HUES6 (cell line): ENCODE results near the gene ZNF714.

Source experiments
- H3K27ac ChIP-seq: 2 replicates; pipeline ENCODE4 v1.7.0; 2013; ENCODE audit warnings: low read depth, mild to moderate bottlenecking, low read length, inconsistent platforms
- H3K27me3 ChIP-seq: 2 replicates; pipeline ENCODE4 v1.6.1; 2013; ENCODE audit warnings: low read length; ENCODE audit not compliant: control insufficient read depth, insufficient read depth
- H3K36me3 ChIP-seq: 2 replicates; pipeline ENCODE4 v1.6.1; 2013; ENCODE audit warnings: low read length; ENCODE audit not compliant: control insufficient read depth, insufficient read depth
- H3K4me1 ChIP-seq: 2 replicates; pipeline ENCODE4 v1.6.1; 2013; ENCODE audit warnings: low read length; ENCODE audit not compliant: control insufficient read depth, insufficient read depth
- H3K4me3 ChIP-seq: 2 replicates; pipeline ENCODE4 v1.5.1; 2013; ENCODE audit warnings: low read depth, low read length
- H3K9ac ChIP-seq: one replicate; pipeline ENCODE4 v1.6.1; 2013; ENCODE audit warnings: mild to moderate bottlenecking, low read length
- H3K9me3 ChIP-seq: 2 replicates; pipeline ENCODE4 v1.6.1; 2013; ENCODE audit warnings: low read depth, low read length; ENCODE audit not compliant: control insufficient read depth, insufficient read depth

Gene ZNF714

DNA sequence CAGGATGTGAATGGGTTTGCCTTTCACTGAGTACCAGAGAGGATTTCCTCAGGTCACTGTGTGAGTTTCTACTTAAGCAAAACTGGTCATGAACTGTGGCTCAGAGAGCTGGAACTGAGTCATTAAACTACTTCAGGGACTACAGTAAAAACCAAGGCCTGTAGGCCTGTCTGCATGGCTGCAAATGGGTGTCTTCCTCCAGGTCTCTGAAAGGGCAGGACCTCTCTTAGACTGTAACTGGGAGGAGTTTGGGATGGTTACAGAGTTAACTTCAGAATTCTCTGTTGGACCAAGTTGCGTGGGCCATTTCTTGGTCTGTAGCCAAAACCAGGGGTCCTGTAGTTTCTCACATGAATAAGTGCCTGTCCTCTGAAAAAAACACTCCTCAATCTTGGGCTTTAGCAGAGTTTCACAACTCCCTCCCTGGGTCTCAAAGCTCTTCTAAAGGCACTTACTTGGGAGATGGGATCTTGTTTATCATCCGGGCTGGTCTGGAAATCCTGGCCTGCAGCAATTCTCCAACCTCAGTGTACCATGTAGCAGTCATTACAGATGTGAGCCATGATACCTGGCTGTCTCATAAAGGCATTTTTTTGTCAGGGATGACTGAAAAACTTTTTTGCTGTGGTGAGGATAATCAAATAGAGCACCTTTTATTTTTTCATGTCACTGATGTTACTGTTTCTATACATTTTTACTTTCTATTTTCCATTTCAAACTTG lies 19.7 kb downstream of the ZNF714 start:
- H3K4me1 ChIP-seq, result no peaks in the 10 kb centered on the region
- H3K4me3 ChIP-seq, result no peak overlapping the region
- no peak overlapping the region for H3K9ac ChIP-seq
- H3K36me3 ChIP-seq, result peaks cover 61% of the 10 kb centered on the region
- no peaks in the 10 kb centered on the region for H3K9me3 ChIP-seq
- H3K27me3 ChIP-seq, result no peaks in the 10 kb centered on the region
- H3K27ac ChIP-seq, result no peak overlapping the region

- H3K4me3 ChIP-seq, result no peak overlapping the region
- no peaks in the 10 kb centered on the region for H3K27me3 ChIP-seq
- peaks cover 10% of the 10 kb centered on the region; the same call in 1 of the 2 replicates for H3K9me3 ChIP-seq
- no peak overlapping the region for H3K27ac ChIP-seq
- H3K4me1 ChIP-seq, result no peaks in the 10 kb centered on the region
- H3K36me3 ChIP-seq, result peaks cover 54% of the 10 kb centered on the region
- no peak overlapping the region for H3K9ac ChIP-seq
Measured at GRCh38 chr19:21109116-21109515, 27.1 kb downstream of the ZNF714 start.

DNA sequence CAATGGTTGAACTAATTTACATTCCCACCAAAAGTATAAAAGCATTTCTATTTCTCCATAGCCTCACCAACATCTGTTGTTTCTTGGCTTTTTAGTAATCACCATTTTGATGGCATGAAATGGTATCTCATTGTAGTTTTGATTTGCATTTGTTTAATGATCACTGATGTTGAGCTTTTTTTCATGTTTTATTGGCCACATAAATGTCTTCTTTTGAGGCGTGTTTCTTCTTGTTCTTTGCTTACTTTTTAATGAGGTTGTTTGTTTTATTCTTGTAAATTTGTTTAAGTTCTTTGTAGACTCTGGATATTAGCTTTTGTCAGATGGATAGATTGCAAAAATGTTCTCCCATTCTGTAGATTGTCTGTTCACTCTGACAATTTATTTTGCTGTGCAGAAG lies 28.2 kb downstream of the ZNF714 start:
- Histone ChIP-seq H3K4me1 (no peaks in the 10 kb centered on the region), H3K27ac (no peak overlapping the region)

GRCh38 chr19:21115430-21115829 lies 33.4 kb downstream of the ZNF714 start:
- no peak overlapping the region for H3K4me3 ChIP-seq
- H3K9ac ChIP-seq, result no peak overlapping the region
- H3K36me3 ChIP-seq, result peaks cover 68% of the 10 kb centered on the region
- no peaks in the 10 kb centered on the region for H3K27me3 ChIP-seq
- peaks cover 6% of the 10 kb centered on the region; the same call in 1 of the 2 replicates for H3K9me3 ChIP-seq
- no peaks in the 10 kb centered on the region for H3K4me1 ChIP-seq
- no peak overlapping the region for H3K27ac ChIP-seq

More for the DNA sequence above, 28.2 kb downstream of the ZNF714 start:
- Histone ChIP-seq H3K36me3 (peaks cover 52% of the 10 kb centered on the region), H3K4me3 (no peak overlapping the region), H3K9me3 (peaks cover 10% of the 10 kb centered on the region; the same call in 1 of the 2 replicates), H3K9ac (no peak overlapping the region), H3K27me3 (no peaks in the 10 kb centered on the region)

GRCh38 chr19:21117041-21117907 lies 35.3 kb downstream of the ZNF714 start:
- no peaks in the 10 kb centered on the region for H3K4me1 ChIP-seq
- H3K9me3 ChIP-seq, result peaks cover 6% of the 10 kb centered on the region; the same call in 1 of the 2 replicates
- H3K4me3 ChIP-seq, result no peak overlapping the region
- no peaks in the 10 kb centered on the region for H3K27me3 ChIP-seq
- peaks cover 60% of the 10 kb centered on the region for H3K36me3 ChIP-seq
- H3K27ac ChIP-seq, result no peak overlapping the region
- no peak overlapping the region for H3K9ac ChIP-seq

- H3K27ac ChIP-seq, result no peak overlapping the region
- H3K9ac ChIP-seq, result no peak overlapping the region
- no peak overlapping the region for H3K4me3 ChIP-seq
- H3K27me3 ChIP-seq, result no peaks in the 10 kb centered on the region
- peaks cover 9% of the 10 kb centered on the region; the same call in 1 of the 2 replicates for H3K36me3 ChIP-seq
- peaks cover 5% of the 10 kb centered on the region; the same call in 1 of the 2 replicates for H3K9me3 ChIP-seq
- H3K4me1 ChIP-seq, result peaks cover 5% of the 10 kb centered on the region; the same call in 1 of the 2 replicates
Measured at GRCh38 chr19:21126078-21126477, 44.1 kb downstream of the ZNF714 start.

DNA sequence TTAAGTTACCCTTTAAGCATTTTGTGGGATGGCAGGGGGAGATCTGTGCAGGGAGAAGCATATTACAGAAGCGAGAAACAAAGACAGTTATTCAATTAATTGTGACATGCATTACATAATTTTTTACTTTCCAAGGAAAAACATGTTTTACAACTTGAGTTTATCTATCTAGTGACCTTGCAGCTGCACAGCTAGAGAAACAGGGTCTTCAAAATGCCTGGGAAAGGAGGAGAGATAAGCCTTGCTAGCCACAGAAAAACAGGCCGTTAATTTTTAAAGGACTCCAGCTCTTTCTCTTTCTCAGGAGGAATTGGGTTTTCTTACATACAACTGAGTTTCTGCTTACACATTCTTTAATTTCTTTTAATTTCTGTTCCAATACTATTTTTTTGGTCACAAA lies 45.0 kb downstream of the ZNF714 start:
- H3K27me3 ChIP-seq, result no peaks in the 10 kb centered on the region
- H3K4me1 ChIP-seq, result peaks cover 5% of the 10 kb centered on the region; the same call in 1 of the 2 replicates
- H3K4me3 ChIP-seq, result no peak overlapping the region
- H3K36me3 ChIP-seq, result peaks cover 9% of the 10 kb centered on the region; the same call in 1 of the 2 replicates
- H3K27ac ChIP-seq, result no peak overlapping the region
- no peak overlapping the region for H3K9ac ChIP-seq
- peaks cover 8% of the 10 kb centered on the region; the same call in 1 of the 2 replicates for H3K9me3 ChIP-seq

- H3K9ac ChIP-seq, result no peak overlapping the region
- peaks cover 8% of the 10 kb centered on the region; the same call in 1 of the 2 replicates for H3K9me3 ChIP-seq
- H3K4me3 ChIP-seq, result no peak overlapping the region
- H3K27me3 ChIP-seq, result no peaks in the 10 kb centered on the region
- H3K27ac ChIP-seq, result no peak overlapping the region
- peaks cover 5% of the 10 kb centered on the region; the same call in 1 of the 2 replicates for H3K4me1 ChIP-seq
- H3K36me3 ChIP-seq, result peaks cover 5% of the 10 kb centered on the region; the same call in 1 of the 2 replicates
Measured at GRCh38 chr19:21127898-21128297, 45.9 kb downstream of the ZNF714 start.

DNA sequence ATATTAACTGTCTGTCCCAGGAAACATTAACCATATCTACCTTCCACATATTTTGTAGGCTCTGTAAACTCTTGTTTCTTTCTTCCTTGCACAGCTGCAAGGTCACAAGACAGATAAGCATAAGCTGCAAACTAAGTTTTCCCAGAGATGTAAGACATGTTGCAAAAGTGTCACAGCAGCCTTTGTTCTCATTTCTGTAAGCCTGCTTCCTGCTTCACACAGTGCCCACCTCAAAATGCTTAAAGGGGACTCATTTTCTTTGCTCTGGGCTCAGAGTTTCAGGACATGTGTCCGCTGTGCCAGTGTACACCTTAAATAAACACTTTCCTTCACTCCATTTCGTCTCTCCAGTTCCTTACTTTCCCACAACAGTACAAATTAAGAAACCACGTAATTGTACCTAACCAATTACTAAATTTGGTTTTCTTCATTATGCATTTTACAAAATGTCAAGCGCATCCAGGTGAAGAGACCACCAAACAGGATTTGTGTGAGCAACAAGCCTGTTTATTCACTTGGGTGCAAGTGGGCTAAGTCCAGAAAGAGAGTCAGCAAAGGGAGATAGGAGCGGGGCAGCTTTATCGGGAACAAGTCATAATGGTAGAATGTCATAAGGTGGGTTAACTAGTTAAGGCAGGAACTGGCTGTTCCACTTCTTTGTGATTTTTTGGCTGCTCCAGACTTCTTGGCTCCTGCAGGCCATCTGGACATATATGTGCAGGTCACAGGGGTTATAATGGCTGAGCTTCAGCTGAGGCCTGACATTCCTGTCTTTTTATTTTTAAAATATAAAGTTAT lies 47.1 kb downstream of the ZNF714 start:
- H3K9me3 ChIP-seq, result peaks cover 8% of the 10 kb centered on the region; the same call in 1 of the 2 replicates
- H3K27me3 ChIP-seq, result no peaks in the 10 kb centered on the region
- peaks cover 1% of the 10 kb centered on the region; the same call in 1 of the 2 replicates for H3K36me3 ChIP-seq
- no peak overlapping the region for H3K9ac ChIP-seq
- H3K4me3 ChIP-seq, result no peak overlapping the region
- H3K4me1 ChIP-seq, result peaks cover 5% of the 10 kb centered on the region; the same call in 1 of the 2 replicates
- no peak overlapping the region for H3K27ac ChIP-seq

DNA sequence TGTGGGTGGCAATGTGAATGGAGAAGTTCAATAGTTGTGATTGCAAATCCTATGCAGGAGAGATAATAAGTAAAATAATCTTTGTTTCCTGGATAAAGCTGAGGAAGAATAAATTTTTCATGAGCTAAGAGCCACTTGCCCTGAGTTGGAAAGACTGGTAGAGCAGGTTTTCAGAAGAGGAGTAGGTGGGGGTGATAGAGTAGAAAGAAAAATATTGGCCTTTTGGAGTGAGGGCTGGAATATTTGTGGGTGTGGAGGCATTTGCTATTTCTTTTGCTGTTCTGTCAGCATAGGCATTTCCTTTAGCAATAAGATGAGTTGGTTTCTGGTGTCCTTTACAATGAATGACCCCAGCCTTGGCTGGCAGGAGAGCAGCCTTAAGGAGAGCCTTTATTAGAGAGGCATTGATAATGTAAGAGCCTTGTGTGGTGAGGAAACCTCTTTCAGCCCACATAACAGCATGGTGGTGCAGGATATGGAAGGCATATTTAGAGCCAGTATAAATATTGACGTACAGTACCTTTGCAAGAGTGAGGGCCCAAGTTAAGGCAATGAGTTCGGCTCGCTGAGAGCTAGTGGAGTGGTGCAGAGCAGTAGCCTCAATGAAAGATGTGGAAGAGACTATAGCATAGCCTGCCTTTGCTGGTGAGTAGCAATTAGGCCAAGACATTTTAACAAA lies 48.2 kb downstream of the ZNF714 start:
- Histone ChIP-seq H3K27me3 (no peaks in the 10 kb centered on the region), H3K9me3 (peaks cover 8% of the 10 kb centered on the region; the same call in 1 of the 2 replicates), H3K4me1 (peaks cover 5% of the 10 kb centered on the region; the same call in 1 of the 2 replicates), H3K27ac (no peak overlapping the region), H3K9ac (no peak overlapping the region), H3K36me3 (no peaks in the 10 kb centered on the region), H3K4me3 (no peak overlapping the region)
